Caco-2 (cell line): Measurements from ENCODE around the gene ABHD17B. TPM values are rescaled to one million over a fixed set of nuclear protein-coding genes. Genes with fewer than 3 reads are reported as not detected.

ENCODE experiments used
- BruUV-seq: library from RNA; stranded (reverse); fragments of 400-500 nt; replicated peaks from 2 replicates; lab custom pipeline; 2021; lab: Mats Ljungman, UMichigan
- CTCF ChIA-PET: fragments of 300-600 bp; sonication (Branson Sonifier 250); formaldehyde crosslinking; loops from one replicate; lab custom pipeline; 2022; ENCODE audit warnings: antibody characterized with exemption; lab: Charles Lee
- POLR2A ChIA-PET: fragments of 300-600 bp; sonication (Branson Sonifier 250); formaldehyde crosslinking; loops from one replicate; lab custom pipeline; 2022; ENCODE audit warnings: antibody characterized with exemption; lab: Charles Lee
- DNase-seq, 2 experiments: peaks; one replicate each; pipeline versions ENCODE4 v3.0.0 to v3.0.0-alpha.2; 2020 to 2022
- H3K27me3 ChIP-seq: replicated peaks from 2 replicates; pipeline ENCODE4 v1.6.0; 2011; ENCODE audit warnings: low read length; ENCODE audit not compliant: control insufficient read depth, insufficient read depth
- H3K36me3 ChIP-seq: 2 replicates; pipeline ENCODE4 v1.5.1; 2011; ENCODE audit warnings: low read length; ENCODE audit not compliant: control insufficient read depth, insufficient read depth
- H3K4me1 ChIP-seq: fragments of 250-450 bp; sonication (Bioruptor Pico); 2 replicates; pipeline ENCODE4 v1.5.1; 2020; ENCODE audit warnings: mild to moderate bottlenecking
- H3K4me3 ChIP-seq: 2 replicates; pipeline ENCODE4 v1.5.1; 2011; ENCODE audit warnings: low read depth, mild to moderate bottlenecking, control low read depth, low read length
- H3K9me3 ChIP-seq: fragments of 250-450 bp; sonication (Bioruptor Pico); 2 replicates; pipeline ENCODE4 v1.5.1; 2020; ENCODE audit warnings: mild to moderate bottlenecking, moderate library complexity
- H3K27ac Mint-ChIP-seq: one replicate; pipeline ENCODE4 v1.8.0; 2022; ENCODE audit warnings: mixed read lengths; ENCODE audit not compliant: unreplicated experiment
- H3K27me3 Mint-ChIP-seq: one replicate; pipeline ENCODE4 v1.8.0; 2022; ENCODE audit warnings: mixed read lengths; ENCODE audit not compliant: insufficient read depth, unreplicated experiment
- H3K36me3 Mint-ChIP-seq: one replicate; pipeline ENCODE4 v1.8.0; 2022; ENCODE audit warnings: mild to moderate bottlenecking, mixed read lengths; ENCODE audit not compliant: insufficient read depth, unreplicated experiment
- H3K4me1 Mint-ChIP-seq: one replicate; pipeline ENCODE4 v1.8.0; 2022; ENCODE audit warnings: low read depth, mixed read lengths; ENCODE audit not compliant: unreplicated experiment
- H3K4me3 Mint-ChIP-seq: one replicate; pipeline ENCODE4 v1.8.0; 2022; ENCODE audit warnings: mild to moderate bottlenecking, moderate library complexity, mixed read lengths; ENCODE audit not compliant: unreplicated experiment
- H3K9me3 Mint-ChIP-seq: one replicate; pipeline ENCODE4 v1.8.0; 2022; ENCODE audit warnings: mixed read lengths; ENCODE audit not compliant: unreplicated experiment
- intact Hi-C: fragments of 100-400 bp; cut with micrococcal nuclease; formaldehyde crosslinking; loops from one replicate; pipeline ENCODE4 v1.10.0; 2022; ENCODE audit not compliant: unreplicated experiment
- total RNA-seq: library from RNA; stranded (reverse); gene quantifications from 2 replicates; pipeline ENCODE4 v1.2.3, GENCODE V29; 2022
- TF ChIP-seq, protein P1 (sequence below), 2 experiments: fragments of 200-600 bp in 1 of 2; IDR thresholded peaks; 1 replicate in 1 of 2; 2 replicates in 1 of 2; pipeline versions ENCODE4 v1.5.1 to v1.8.0; 2011 to 2022; ENCODE audit warnings: antibody characterized with exemption in 1 of 2, control low read depth in 1 of 2, inconsistent platforms in 1 of 2, low read depth in 1 of 2, low read length in 1 of 2, mild to moderate bottlenecking in 1 of 2, moderate library complexity in 1 of 2; ENCODE audit not compliant: insufficient read depth in 1 of 2, severe bottlenecking in 1 of 2, unreplicated experiment in 1 of 2

Gene ABHD17B
- total RNA-seq, 1 experiment from 2014 or later = 6.9 TPM

DNA sequence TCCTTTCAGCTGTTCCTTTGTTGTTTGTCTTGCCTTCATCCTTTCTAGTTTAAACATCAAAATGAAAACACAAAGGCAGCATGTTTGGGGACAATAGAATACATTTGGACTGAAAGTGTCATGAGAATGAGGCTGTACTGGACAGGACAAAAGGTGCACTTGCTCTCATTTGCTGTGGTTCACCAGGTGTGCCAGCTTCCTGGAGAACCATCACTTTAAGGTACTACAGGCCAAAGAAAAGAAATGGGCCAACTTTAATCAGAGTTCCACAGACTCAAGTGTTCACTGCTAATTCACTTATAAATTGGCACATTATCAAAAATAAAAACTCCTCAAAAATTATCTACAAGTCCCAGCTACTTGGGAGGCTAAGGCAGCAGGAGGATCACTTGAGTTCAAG, 53.8 kb downstream of the ABHD17B start:
- no peaks in the 10 kb centered on the region for H3K36me3 ChIP-seq
- H3K36me3 Mint-ChIP-seq = no peaks in the 10 kb centered on the region
- intact Hi-C loops = no loop called here
- H3K4me1 Mint-ChIP-seq = no peaks in the 10 kb centered on the region
- no peak overlapping the region for H3K27ac Mint-ChIP-seq
- H3K27me3 ChIP-seq = no peaks in the 10 kb centered on the region
- H3K4me3 ChIP-seq = no peak overlapping the region
- no peaks in the 10 kb centered on the region for H3K4me1 ChIP-seq
- no peaks in the 10 kb centered on the region for H3K9me3 Mint-ChIP-seq
- TF ChIP-seq, protein P1, sequence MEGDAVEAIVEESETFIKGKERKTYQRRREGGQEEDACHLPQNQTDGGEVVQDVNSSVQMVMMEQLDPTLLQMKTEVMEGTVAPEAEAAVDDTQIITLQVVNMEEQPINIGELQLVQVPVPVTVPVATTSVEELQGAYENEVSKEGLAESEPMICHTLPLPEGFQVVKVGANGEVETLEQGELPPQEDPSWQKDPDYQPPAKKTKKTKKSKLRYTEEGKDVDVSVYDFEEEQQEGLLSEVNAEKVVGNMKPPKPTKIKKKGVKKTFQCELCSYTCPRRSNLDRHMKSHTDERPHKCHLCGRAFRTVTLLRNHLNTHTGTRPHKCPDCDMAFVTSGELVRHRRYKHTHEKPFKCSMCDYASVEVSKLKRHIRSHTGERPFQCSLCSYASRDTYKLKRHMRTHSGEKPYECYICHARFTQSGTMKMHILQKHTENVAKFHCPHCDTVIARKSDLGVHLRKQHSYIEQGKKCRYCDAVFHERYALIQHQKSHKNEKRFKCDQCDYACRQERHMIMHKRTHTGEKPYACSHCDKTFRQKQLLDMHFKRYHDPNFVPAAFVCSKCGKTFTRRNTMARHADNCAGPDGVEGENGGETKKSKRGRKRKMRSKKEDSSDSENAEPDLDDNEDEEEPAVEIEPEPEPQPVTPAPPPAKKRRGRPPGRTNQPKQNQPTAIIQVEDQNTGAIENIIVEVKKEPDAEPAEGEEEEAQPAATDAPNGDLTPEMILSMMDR (IDR thresholded peaks at IDR 0.05; ENCODE audit: insufficient read depth in 1 of 2, low read depth in 1 of 2, low read length in 1 of 2, severe bottlenecking in 1 of 2, unreplicated experiment in 1 of 2) = no peak
- POLR2A ChIA-PET = no interaction called here
- H3K9me3 ChIP-seq = no peaks in the 10 kb centered on the region
- no peak overlapping the region for H3K4me3 Mint-ChIP-seq
- CTCF ChIA-PET = no interaction called here
- BruUV-seq = no TSS peak
- DNase-seq = no peak
- no peaks in the 10 kb centered on the region for H3K27me3 Mint-ChIP-seq

- H3K4me1 ChIP-seq = no peaks in the 10 kb centered on the region
- no peak overlapping the region for H3K27ac Mint-ChIP-seq
- TF ChIP-seq, protein P1 (IDR thresholded peaks at IDR 0.05; ENCODE audit: insufficient read depth in 1 of 2, low read depth in 1 of 2, low read length in 1 of 2, severe bottlenecking in 1 of 2, unreplicated experiment in 1 of 2) = no peak
- ChIA-PET POLR2A (no interaction called here), CTCF (no interaction called here)
- intact Hi-C loops = no loop called here
- H3K9me3 ChIP-seq = no peaks in the 10 kb centered on the region
- H3K4me3 ChIP-seq = no peak overlapping the region
- no peaks in the 10 kb centered on the region for H3K36me3 ChIP-seq
- no TSS peak for BruUV-seq
- no peaks in the 10 kb centered on the region for H3K27me3 ChIP-seq
- H3K4me1 Mint-ChIP-seq = no peaks in the 10 kb centered on the region
- H3K9me3 Mint-ChIP-seq = no peaks in the 10 kb centered on the region
- no peak for DNase-seq
- H3K27me3 Mint-ChIP-seq = no peaks in the 10 kb centered on the region
- no peaks in the 10 kb centered on the region for H3K36me3 Mint-ChIP-seq
- H3K4me3 Mint-ChIP-seq = no peak overlapping the region
These were observed 56.2 kb downstream of the ABHD17B start for GRCh38 chr9:71854811-71855210.

DNA sequence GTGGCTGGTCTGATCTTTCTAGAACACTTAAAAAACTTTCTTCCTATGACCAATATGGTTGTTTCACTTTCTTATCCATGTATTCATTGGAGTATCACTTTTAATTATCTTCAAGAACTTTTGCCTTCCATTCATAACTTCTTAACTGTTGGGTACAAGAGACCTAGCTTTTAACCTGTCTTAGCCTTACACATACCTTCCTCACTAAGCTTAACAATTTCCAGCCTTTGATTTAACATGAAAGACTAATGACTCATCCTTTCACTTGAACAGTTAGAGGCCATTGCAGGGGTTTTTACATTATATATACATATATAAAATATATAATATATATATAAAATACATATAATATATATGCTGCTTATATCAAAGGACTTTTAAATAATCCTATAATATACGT, 57.9 kb downstream of the ABHD17B start:
- Mint-ChIP-seq H3K36me3 (no peaks in the 10 kb centered on the region), H3K4me3 (no peak overlapping the region), H3K27me3 (no peaks in the 10 kb centered on the region), H3K27ac (no peak overlapping the region), H3K9me3 (no peaks in the 10 kb centered on the region), H3K4me1 (no peaks in the 10 kb centered on the region)
- H3K36me3 ChIP-seq = no peaks in the 10 kb centered on the region
- CTCF ChIA-PET = no interaction called here
- TF ChIP-seq, protein P1 (IDR thresholded peaks at IDR 0.05; ENCODE audit: insufficient read depth in 1 of 2, low read depth in 1 of 2, low read length in 1 of 2, severe bottlenecking in 1 of 2, unreplicated experiment in 1 of 2) = no peak
- H3K27me3 ChIP-seq = no peaks in the 10 kb centered on the region
- POLR2A ChIA-PET = no interaction called here
- no peaks in the 10 kb centered on the region for H3K4me1 ChIP-seq
- no TSS peak for BruUV-seq
- intact Hi-C loops = no loop called here
- H3K4me3 ChIP-seq = no peak overlapping the region
- no peaks in the 10 kb centered on the region for H3K9me3 ChIP-seq
- no peak for DNase-seq
